IPS-NIHi7 (cell line): ENCODE data around the gene TTC12.

Experiments
- DNase-seq: peaks from one replicate; pipeline ENCODE4 v3.0.0; 2012; ENCODE audit warnings: mixed read lengths; ENCODE audit errors: extremely low spot score

The TTC12 gene

GRCh38 chr11:113314389-113315301 lies at the start of gene TTC12:
Gene TTC12, plus strand, starts transcription at chr11:113314583. Its CDS starts 1,675 bp downstream, at chr11:113316258.
- DNase-seq = peak; percentile 97

GRCh38 chr11:113265362-113265761 lies 49.0 kb upstream of the TTC12 start:
- no peak for DNase-seq

GRCh38 chr11:113267493-113267892 lies 46.9 kb upstream of the TTC12 start:
- DNase-seq = no peak

- no peak for DNase-seq
Observed at GRCh38 chr11:113269096-113269495, 45.3 kb upstream of the TTC12 start.

- DNase-seq = no peak
Observed at GRCh38 chr11:113269636-113270035, 44.7 kb upstream of the TTC12 start.

- no peak for DNase-seq
Observed at GRCh38 chr11:113270080-113270479, 44.3 kb upstream of the TTC12 start.

- DNase-seq = no peak
Observed at GRCh38 chr11:113271551-113272245, 42.7 kb upstream of the TTC12 start.

GRCh38 chr11:113272281-113272680 lies 42.1 kb upstream of the TTC12 start:
- no peak for DNase-seq

GRCh38 chr11:113272927-113273615 lies 41.3 kb upstream of the TTC12 start:
- DNase-seq = no peak

- no peak for DNase-seq
Observed at GRCh38 chr11:113273720-113274119, 40.7 kb upstream of the TTC12 start.

GRCh38 chr11:113274713-113275582 lies 39.4 kb upstream of the TTC12 start:
- peak; percentile 73 for DNase-seq

GRCh38 chr11:113275602-113276001 lies 38.8 kb upstream of the TTC12 start:
- no peak for DNase-seq

- no peak for DNase-seq
Observed at GRCh38 chr11:113276466-113276865, 37.9 kb upstream of the TTC12 start.

GRCh38 chr11:113277907-113278306 lies 36.5 kb upstream of the TTC12 start:
- no peak for DNase-seq

GRCh38 chr11:113278481-113278880 lies 35.9 kb upstream of the TTC12 start:
- DNase-seq = no peak

- no peak for DNase-seq
Observed at GRCh38 chr11:113278925-113279324, 35.5 kb upstream of the TTC12 start.

GRCh38 chr11:113279591-113279990 lies 34.8 kb upstream of the TTC12 start:
- no peak for DNase-seq

GRCh38 chr11:113281052-113281725 lies 33.2 kb upstream of the TTC12 start:
- DNase-seq = no peak

GRCh38 chr11:113282898-113283437 lies 31.4 kb upstream of the TTC12 start:
- DNase-seq = no peak

- DNase-seq = no peak
Observed at GRCh38 chr11:113283881-113284280, 30.5 kb upstream of the TTC12 start.
